MG63 (cell line): ENCODE data around the gene RFX2. TPM values are rescaled to one million over a fixed set of nuclear protein-coding genes. Genes with fewer than 3 reads are reported as not detected.

Experiments
- DNase-seq: peaks from one replicate; pipeline ENCODE4 v3.0.0-alpha.2; 2020
- H3K27me3 ChIP-seq: fragments of 250-450 bp; sonication (Bioruptor Pico); 2 replicates; pipeline ENCODE4 v1.5.1; 2020; ENCODE audit warnings: mild to moderate bottlenecking, moderate library complexity
- H3K36me3 ChIP-seq: fragments of 250-450 bp; sonication (Bioruptor Pico); 2 replicates; pipeline ENCODE4 v1.5.1; 2020; ENCODE audit warnings: mild to moderate bottlenecking, moderate library complexity
- H3K4me3 ChIP-seq: fragments of 250-450 bp; sonication (Bioruptor Pico); 2 replicates; pipeline ENCODE4 v1.5.1; 2020; ENCODE audit warnings: mild to moderate bottlenecking, moderate library complexity
- H3K9me3 ChIP-seq: fragments of 250-450 bp; sonication (Bioruptor Pico); 2 replicates; pipeline ENCODE4 v1.5.1; 2020; ENCODE audit warnings: mild to moderate bottlenecking, moderate library complexity
- total RNA-seq: library from RNA; depleted of rRNA; stranded (reverse); fragments of >200 nt; shearing (Covaris generic); gene quantifications from 2 replicates; pipeline ENCODE4 v1.2.3, GENCODE V29; 2014; ENCODE audit warnings: low replicate concordance; rRNA removed

RFX2 gene
- total RNA-seq: 3.8 and 11.8 TPM in 2 replicates

DNA sequence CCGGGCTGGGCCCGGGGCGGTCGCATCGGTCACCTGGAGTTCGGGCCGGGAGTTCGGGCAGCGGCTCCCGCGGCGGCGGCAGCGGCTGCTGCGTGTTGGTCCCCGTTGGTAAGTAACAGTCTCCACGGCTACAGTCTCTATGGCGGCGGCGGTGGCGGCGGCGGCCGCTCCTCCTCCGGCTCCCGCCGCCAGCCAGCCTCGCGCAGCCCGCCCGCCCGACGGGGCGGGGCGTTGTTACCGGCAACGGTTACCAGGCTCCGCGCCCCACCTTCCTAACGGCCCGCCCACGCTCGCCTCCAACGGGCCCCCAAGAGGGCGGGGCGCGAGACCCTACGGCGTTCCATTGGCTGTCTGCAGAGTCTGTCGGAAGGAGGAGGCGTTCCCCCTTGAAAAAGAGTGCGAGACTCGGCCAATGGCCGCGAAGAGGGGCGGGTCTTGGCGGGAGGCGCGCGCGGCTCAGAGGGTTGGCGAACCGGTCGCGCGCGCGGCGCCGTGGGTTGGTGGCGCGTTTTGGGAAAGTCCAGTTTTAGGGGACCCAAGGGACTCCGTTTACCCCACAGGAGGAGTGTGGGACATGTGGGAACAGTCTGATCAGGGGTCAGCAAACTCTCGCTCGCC, at the start of gene RFX2:
RFX2 (minus strand) TSS at position 141 of the 618 bp plus-strand sequence. CDS start 63,004 bp downstream, outside the sequence.
- Histone ChIP-seq H3K36me3 (no peaks in the 10 kb centered on the region), H3K9me3 (no peaks in the 10 kb centered on the region), H3K27me3 (no peaks in the 10 kb centered on the region), H3K4me3 (peak within 1 kb of the TSS; percentile 58)
- peak; percentile 94 for DNase-seq

DNA sequence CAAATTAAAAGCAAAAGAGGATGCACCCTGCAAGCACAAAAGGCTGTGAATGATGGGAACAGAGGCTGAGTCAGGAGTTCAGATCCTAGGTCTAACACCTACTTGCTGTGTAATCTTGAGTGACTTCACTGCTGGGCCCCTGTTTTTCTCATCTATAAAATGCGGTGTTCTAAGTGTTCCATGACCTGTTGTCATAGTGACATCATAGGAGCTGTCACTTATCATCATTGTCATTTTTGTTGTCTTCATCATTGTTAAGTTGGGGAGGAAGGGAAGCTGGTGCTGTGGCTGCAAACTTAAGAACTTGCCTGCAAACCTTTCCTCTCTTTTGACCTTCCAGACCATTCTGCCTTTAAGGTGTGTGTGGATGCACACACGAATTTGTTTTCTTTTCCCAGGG, 45.7 kb upstream of the RFX2 start:
- no peaks in the 10 kb centered on the region for H3K9me3 ChIP-seq
- DNase-seq: no peak
- H3K27me3 ChIP-seq: no peaks in the 10 kb centered on the region
- no peak overlapping the region for H3K4me3 ChIP-seq
- no peaks in the 10 kb centered on the region for H3K36me3 ChIP-seq

DNA sequence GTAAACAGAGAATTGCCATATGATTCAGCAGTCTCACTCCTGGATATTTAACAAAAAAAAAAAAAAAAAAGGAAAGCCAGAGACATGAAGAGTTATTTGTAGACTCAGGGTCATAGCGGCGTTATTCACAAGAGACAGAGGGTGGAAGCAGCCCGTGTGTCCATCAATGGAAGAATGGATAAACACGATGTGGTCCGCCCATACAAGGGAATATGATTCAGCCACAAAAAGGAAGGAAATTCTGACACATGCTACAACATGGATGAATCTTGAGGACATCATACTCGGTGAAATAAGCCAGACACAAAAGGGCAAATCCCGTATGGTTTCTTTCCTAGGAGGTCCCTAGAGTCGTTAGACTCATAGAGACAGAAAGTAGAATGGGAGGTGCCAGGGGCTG, 40.0 kb upstream of the RFX2 start:
- H3K9me3 ChIP-seq: no peaks in the 10 kb centered on the region
- no peak overlapping the region for H3K4me3 ChIP-seq
- DNase-seq: no peak
- H3K27me3 ChIP-seq: no peaks in the 10 kb centered on the region
- no peaks in the 10 kb centered on the region for H3K36me3 ChIP-seq

DNA sequence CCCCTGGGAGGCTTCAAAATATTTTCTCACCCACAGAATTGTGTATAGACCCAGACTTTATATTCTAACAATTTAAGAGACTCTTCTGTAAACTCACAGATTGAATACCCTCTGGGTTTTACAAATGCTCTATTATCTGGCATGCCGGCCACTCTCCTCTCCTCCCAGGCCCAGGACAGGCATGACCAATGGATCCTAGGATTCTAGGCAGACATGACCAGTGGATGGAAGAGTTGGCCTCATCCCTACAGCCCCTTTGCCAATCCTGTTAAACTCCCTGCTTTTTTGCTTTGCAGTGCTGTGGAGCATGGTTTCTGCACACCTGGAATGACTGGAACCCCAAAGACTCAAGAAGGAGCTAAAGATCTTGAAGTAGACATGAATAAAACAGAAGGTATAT, 30.9 kb upstream of the RFX2 start:
- no peak overlapping the region for H3K4me3 ChIP-seq
- H3K36me3 ChIP-seq: no peaks in the 10 kb centered on the region

DNA sequence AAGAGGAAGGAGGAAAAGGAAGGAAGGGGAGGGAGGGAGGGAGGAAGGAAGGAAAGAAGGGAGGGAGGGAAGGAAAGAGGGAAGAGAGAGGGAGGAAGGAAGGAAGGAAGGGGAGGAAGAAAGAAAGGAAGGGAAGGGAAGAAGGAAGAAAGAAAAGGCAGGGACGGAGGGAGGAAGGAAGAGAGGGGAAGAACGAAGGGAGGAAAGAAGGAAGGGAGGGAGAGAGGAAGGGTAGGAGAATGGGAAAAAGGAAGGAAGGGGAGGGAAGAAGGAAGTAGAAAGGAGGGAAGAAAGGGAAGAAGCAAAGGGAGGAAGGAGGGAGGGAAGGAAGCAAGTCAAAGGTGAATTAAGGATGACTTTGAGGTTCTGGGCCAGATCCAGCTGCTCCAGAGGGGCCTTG, 28.2 kb upstream of the RFX2 start:
- no peaks in the 10 kb centered on the region for H3K27me3 ChIP-seq
- H3K9me3 ChIP-seq: no peaks in the 10 kb centered on the region
- DNase-seq: no peak
- no peaks in the 10 kb centered on the region for H3K36me3 ChIP-seq
- no peak overlapping the region for H3K4me3 ChIP-seq

More for the DNA sequence above, 30.9 kb upstream of the RFX2 start:
- no peaks in the 10 kb centered on the region for H3K27me3 ChIP-seq
- no peaks in the 10 kb centered on the region for H3K9me3 ChIP-seq
- DNase-seq: no peak

DNA sequence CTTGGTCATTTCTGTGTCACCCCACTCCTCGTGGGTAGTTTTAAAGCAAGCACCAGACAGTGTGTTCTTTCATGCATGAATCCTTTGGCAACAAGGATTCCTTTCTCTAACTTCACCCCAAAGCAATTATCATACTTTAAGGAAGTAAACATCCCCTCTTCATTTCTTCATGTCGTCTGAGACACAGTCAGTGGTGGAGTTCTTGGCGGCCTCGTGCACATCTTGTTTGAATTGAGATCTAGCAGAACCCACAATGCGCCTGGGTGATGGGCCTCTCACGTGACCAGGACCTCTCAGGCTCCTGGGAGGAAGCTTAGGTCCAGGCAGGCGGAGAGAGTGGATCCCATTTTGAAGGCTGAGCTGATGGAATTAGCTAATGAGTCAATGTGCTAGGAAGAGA, 27.8 kb upstream of the RFX2 start:
- H3K9me3 ChIP-seq: no peaks in the 10 kb centered on the region
- DNase-seq: no peak
- no peaks in the 10 kb centered on the region for H3K36me3 ChIP-seq
- no peaks in the 10 kb centered on the region for H3K27me3 ChIP-seq
- no peak overlapping the region for H3K4me3 ChIP-seq

DNA sequence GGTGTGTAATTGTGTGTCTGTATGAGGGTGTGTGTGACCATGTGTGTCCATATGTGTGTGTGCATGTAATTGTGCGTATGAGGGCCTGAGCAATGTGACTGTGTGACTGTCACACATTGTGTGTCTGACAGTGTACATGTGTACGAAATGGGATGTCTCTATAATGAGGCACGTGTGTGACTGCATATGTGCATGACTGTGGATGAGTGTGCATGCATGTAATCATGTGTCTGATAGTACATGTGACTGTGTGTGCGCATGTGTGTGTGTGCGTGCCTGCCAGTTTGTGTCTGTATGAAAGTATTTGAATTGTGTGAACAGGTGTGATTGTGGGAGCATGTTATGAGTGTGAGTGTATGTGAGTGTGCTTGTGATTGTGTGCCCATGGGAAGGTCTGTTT, 22.9 kb upstream of the RFX2 start:
- Histone ChIP-seq H3K27me3 (no peaks in the 10 kb centered on the region), H3K36me3 (no peaks in the 10 kb centered on the region), H3K9me3 (no peaks in the 10 kb centered on the region), H3K4me3 (no peak overlapping the region)
- no peak for DNase-seq

DNA sequence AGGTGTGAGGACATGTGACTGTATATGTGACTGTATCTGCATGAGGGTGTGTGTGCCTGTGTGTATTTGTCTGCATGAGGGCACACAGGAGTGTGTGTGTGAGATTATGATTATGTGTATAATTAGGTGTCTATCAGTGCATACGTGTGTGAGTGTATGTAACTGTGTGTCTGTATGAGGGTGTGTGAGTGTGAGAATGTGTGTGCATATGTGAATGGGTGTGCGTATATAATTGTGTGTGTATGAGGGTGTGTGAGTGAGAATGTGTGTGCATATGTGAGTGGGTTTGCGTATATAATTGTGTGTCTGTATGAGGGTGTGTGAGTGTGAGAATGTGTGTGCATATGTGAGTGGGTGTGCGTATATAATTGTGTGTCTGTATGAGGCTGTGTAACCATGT, 22.2 kb upstream of the RFX2 start:
- Histone ChIP-seq H3K9me3 (no peaks in the 10 kb centered on the region), H3K4me3 (no peak overlapping the region), H3K36me3 (no peaks in the 10 kb centered on the region), H3K27me3 (no peaks in the 10 kb centered on the region)
- no peak for DNase-seq

DNA sequence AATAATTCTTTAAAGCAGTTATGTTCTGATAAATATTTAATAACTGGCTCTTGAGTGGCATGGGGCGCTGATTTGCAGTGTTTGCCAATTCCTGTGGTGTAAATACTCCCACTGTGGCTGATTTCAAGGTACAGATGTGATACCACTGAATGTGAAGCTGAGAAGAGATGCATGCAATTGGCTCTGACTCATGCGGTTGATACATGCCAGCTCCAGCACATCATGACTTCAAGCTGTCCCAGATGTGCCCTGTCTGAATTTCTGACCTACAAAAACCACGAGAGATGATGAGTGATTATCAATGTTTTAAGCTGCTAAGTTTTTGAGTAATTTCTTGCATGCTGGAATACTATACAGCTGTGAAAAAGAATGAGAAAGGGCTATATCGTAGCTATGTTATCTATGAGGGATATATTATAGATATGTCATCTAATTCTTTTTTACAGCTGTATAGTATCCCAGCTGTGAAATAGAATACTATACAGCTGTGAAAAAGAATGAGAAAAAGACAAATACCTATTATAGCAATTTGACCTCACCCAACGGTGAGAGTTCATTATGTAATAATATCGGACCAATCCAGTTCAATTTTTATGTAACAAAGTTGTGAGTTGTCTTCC, 17.5 kb upstream of the RFX2 start:
- Histone ChIP-seq H3K9me3 (no peaks in the 10 kb centered on the region), H3K4me3 (no peak overlapping the region), H3K27me3 (no peaks in the 10 kb centered on the region), H3K36me3 (no peaks in the 10 kb centered on the region)
- peak; percentile 27 for DNase-seq

DNA sequence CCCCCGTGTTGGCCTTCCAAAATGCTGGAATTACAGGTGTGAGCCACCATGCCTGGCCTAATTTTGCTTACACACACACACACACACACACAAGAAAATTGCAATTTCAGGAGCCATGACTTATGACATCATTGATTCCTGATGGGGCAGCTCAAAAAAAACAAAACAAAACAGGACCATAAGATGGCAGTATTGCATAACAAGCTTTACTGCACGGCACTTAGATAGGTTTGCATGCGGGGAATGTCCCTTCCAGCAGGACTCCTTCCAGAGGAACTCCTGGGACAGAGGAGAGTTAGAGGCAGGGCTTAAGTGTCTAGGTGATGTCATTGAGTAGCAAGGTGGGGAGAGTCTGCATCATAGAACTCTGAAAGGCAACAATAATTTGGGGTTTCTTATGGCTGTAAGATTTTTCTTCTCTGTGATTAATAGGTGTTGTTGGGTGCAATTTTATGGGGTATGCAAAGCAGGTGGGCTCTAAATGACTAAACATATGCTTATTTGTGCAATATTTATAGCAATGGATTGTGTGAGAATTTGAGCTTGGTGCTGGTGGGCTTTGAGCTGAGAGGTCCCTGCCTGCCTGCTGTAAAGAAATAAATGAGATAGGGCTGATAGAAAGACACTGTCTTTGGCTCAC, 16.2 kb upstream of the RFX2 start:
- H3K27me3 ChIP-seq: no peaks in the 10 kb centered on the region
- peak; percentile 27 for DNase-seq
- H3K36me3 ChIP-seq: no peaks in the 10 kb centered on the region
- no peak overlapping the region for H3K4me3 ChIP-seq
- H3K9me3 ChIP-seq: no peaks in the 10 kb centered on the region

DNA sequence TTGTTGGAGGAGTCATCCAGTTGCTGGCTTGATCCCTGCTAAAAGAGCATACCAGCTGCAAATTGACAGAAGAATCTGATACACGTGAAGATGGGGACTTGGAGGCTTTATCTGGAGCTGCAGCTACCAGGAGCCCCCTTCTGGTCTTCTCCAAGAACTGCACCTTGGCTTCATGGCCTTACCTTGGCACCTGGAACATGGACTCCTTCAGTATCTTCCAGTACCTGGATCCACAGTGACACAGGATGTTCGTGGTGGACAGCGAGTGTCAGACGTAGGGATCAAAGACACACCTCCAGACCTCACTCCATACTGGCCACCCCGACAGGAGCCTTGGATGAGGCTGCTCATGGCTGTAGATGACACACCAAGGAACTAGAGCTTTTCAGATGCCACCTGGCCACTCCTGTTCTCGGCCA, 15.3 kb upstream of the RFX2 start:
- DNase-seq: peak; percentile 47
- no peaks in the 10 kb centered on the region for H3K27me3 ChIP-seq

DNA sequence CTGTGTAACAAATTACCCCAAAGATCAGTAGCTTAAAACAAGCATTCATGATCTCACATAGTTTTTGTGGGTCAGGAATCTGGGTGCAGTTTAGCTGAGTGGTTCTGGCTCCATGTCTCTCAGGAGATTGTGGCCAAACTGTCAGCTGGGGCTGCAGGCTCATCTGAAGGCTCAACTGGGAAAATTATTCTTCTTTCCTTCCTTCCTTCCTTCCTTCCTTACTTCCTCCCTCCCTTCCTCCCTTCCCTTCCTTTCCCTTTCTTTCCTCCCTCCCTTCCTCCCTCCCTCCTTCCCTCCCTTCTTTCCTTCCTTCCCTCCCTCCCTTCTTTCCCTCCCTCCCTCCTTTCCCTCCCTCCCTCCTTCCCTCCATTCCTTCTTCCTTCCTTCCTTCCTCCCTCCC, 8.7 kb upstream of the RFX2 start:
- no peak for DNase-seq
- no peak overlapping the region for H3K4me3 ChIP-seq
- no peaks in the 10 kb centered on the region for H3K27me3 ChIP-seq
- no peaks in the 10 kb centered on the region for H3K36me3 ChIP-seq
- no peaks in the 10 kb centered on the region for H3K9me3 ChIP-seq

More for the DNA sequence above, 15.3 kb upstream of the RFX2 start:
- H3K9me3 ChIP-seq: no peaks in the 10 kb centered on the region
- H3K4me3 ChIP-seq: no peak overlapping the region
- H3K36me3 ChIP-seq: no peaks in the 10 kb centered on the region

DNA sequence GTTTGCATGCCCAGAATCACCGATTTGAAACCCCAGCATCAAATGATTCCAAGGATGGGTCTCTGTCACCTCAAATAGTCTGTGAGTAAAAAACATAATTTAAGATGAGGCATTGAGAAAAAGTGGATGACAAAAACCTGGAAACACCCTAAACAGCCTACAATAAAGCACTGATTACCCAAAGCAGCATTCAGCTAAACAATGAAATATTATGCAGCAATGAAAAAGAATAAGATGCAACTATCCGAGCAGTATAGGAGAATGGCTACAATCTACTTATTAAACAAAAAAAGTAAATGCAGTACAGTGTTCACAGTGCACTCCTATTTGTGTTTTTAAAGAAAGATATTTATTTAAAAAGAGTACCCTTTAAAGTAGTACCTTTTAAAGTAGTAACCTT, 7.7 kb upstream of the RFX2 start:
- no peak for DNase-seq
- Histone ChIP-seq H3K36me3 (no peaks in the 10 kb centered on the region), H3K9me3 (no peaks in the 10 kb centered on the region), H3K27me3 (no peaks in the 10 kb centered on the region), H3K4me3 (no peak overlapping the region)

DNA sequence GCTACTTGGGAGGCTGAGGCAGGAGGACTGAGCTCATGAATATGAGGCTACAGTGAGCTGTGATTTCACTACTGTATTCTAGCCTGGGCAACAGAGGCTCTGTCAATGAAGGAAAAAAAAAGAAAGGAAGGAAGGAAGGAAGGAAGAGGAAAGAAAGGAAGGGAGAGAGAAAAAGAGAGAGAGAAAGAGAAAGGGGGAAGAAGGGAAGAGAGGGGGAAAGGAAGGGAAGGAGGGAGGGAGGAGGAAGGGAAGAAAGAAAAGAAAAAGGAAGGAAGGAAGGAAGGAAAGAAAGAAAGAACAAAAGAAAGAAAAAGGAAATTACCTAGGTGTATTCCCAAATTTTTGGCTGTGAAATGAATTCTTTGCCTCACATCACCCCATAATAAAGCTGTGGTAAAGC, 7.2 kb upstream of the RFX2 start:
- no peaks in the 10 kb centered on the region for H3K9me3 ChIP-seq
- no peaks in the 10 kb centered on the region for H3K36me3 ChIP-seq
- DNase-seq: no peak
- no peak overlapping the region for H3K4me3 ChIP-seq
- H3K27me3 ChIP-seq: no peaks in the 10 kb centered on the region

DNA sequence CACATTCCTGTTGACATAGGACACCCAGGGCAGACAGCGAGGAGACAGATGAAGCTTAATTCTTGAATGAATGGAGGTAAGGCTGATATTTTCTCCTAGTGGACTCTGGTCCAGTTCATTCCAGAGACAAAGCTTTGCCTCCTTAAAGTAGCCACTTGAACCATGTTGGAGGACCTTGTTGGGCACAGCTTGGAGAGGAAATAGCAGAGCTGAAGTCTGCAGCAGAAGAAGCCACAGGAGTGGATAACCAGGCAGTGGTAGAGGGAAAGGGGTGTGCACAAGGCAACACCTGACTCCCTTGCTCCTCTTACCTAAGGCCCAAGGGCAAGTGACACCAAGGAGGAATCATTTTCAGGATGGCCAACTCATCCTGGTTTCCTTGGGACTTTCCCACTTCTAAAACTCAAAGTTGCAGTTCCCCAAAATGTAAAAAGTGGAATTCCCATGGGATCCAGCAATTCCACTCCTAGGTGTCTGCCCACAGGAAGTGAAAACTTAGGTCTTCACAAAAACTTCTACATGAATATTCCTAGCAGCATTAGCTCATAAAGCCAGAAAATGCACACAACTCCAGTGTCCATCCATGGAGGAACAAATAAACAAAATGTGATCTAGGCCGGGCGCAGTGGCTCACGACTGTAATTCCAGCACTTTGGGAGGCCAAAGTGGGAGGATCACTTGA, 6.6 kb upstream of the RFX2 start:
- no peak overlapping the region for H3K4me3 ChIP-seq
- H3K36me3 ChIP-seq: no peaks in the 10 kb centered on the region
- no peak for DNase-seq
- H3K27me3 ChIP-seq: no peaks in the 10 kb centered on the region
- no peaks in the 10 kb centered on the region for H3K9me3 ChIP-seq

DNA sequence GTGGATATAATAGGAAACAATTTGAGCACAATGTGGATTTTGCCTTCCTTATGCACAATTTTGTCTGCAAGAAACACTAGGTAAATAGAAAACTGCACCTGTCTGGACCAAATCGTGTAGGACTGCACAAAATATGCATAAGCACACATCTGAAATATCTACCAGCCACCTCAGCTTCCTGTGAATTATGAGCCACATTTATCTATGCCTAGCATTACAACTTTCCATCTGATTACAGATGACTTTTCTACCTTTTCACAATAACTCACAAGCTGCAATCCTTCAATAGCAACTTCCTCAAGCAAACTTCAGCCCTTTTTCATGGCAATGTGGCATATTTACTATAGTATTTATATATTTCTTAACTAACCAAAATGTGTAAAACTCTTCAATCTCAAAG, 5.7 kb upstream of the RFX2 start:
- DNase-seq: no peak
- H3K36me3 ChIP-seq: no peaks in the 10 kb centered on the region
- no peaks in the 10 kb centered on the region for H3K9me3 ChIP-seq
- H3K27me3 ChIP-seq: no peaks in the 10 kb centered on the region
- H3K4me3 ChIP-seq: no peak overlapping the region

DNA sequence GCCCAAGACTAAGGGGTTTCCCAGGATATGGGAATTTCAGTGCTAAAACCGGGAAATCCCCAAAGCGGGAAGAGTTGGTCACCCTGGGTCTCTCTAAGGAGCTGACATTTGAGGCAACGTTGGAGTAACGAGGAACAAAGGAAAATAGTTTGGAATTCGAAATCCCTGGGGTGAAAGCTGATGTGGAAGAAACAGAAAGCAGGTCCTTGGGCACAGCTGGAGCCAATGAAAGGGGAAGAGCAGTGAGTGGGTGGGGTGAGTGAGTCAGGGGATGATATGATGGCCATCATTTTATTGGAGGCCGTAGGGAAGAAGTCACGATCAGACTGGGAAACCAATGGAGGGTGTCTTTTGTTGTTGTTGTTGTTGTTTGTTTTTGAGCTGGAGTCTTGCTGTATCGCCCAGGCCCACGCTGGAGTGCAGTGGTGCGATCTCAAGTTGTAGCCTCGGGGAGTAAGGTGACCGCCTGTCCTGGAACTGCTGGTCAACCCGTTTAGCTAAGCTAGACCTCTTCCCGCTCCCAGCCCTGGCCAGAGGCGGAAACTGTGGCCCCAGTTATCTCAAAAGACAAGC, 3.4 kb upstream of the RFX2 start:
- Histone ChIP-seq H3K27me3 (no peaks in the 10 kb centered on the region), H3K36me3 (no peaks in the 10 kb centered on the region), H3K9me3 (no peaks in the 10 kb centered on the region), H3K4me3 (no peak overlapping the region)
- DNase-seq: no peak
